ENCODE measurements around the gene ENTPD1.
A peak's percentile ranks its signal among the peaks of the same experiment; 100 is the strongest.
"Not testable (repeated sequence)": the region's sequence is repeated elsewhere in the genome, so short reads cannot be mapped to it uniquely, and the experiment has no call there.

Gene ENTPD1

DNA sequence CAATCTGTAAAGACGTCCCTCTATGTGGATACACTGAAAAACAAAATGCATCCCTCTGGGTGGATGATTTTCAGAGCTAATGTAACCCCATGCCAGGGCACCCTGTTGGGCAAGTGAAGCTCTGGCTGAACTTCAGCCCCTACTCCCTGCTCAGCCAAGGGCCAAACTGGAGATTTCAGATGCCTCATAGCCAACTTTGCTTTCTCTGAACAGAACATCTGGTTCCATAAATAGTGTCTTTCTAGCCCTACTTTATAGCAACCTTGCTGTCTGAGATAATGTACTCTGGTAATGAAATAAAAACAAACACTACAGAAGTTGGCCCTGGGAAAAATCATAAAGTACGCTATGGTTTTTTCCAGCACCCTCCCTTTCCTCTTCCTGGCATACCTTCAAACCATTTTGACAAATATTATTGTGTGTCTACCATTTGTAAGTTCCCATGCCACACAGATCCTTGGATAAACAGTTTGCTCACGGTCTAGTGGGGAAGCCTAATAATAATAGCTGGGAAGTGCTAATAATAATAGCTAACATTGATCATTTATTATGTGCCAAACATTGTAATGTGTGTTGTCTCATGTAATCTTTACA is 3.4 kb downstream of the ENTPD1 start:
- TF ChIP-seq, protein P1, sequence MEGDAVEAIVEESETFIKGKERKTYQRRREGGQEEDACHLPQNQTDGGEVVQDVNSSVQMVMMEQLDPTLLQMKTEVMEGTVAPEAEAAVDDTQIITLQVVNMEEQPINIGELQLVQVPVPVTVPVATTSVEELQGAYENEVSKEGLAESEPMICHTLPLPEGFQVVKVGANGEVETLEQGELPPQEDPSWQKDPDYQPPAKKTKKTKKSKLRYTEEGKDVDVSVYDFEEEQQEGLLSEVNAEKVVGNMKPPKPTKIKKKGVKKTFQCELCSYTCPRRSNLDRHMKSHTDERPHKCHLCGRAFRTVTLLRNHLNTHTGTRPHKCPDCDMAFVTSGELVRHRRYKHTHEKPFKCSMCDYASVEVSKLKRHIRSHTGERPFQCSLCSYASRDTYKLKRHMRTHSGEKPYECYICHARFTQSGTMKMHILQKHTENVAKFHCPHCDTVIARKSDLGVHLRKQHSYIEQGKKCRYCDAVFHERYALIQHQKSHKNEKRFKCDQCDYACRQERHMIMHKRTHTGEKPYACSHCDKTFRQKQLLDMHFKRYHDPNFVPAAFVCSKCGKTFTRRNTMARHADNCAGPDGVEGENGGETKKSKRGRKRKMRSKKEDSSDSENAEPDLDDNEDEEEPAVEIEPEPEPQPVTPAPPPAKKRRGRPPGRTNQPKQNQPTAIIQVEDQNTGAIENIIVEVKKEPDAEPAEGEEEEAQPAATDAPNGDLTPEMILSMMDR (IDR thresholded peaks at IDR 0.05; ENCODE audit: insufficient read depth, low read depth, low read length, missing control alignments): no peak
- DNase-seq (ENCODE audit: low read depth): peak; percentile 26
- H3K4me3 ChIP-seq (ENCODE audit: low read depth, low read length): peak overlapping the region; percentile 99

DNA sequence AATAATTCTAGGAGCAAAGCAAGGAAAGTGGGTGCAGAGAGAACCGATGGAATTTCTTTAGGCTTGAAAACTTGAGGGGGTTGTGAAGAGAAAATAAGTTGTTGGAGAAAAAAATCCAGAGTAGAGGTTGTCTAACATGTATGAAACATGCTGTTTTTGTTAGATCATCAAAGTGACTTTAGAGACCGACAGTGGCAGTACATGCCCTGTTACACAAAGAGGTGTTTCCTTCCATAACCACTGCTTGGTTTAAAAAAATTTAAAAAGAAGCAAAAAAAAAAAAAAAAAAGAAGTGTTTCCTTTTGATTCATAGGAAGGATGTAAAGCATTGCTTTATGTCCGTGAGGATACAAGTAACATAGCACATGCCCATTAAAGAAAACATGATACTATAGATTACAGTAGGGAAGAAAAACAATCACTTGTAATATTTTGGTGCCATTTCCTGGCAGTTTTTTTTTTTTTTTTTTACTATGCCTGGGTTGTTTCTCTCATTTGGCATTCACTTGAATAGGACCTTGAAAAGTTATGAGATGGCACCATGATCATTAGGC is 6.1 kb downstream of the ENTPD1 start:
- TF ChIP-seq, protein P1 (IDR thresholded peaks at IDR 0.05; ENCODE audit: insufficient read depth, low read depth, low read length, missing control alignments): no peak
- H3K4me3 ChIP-seq (ENCODE audit: low read depth, low read length): peak overlapping the region; percentile 64
- peak; percentile 59 for DNase-seq (ENCODE audit: low read depth)

DNA sequence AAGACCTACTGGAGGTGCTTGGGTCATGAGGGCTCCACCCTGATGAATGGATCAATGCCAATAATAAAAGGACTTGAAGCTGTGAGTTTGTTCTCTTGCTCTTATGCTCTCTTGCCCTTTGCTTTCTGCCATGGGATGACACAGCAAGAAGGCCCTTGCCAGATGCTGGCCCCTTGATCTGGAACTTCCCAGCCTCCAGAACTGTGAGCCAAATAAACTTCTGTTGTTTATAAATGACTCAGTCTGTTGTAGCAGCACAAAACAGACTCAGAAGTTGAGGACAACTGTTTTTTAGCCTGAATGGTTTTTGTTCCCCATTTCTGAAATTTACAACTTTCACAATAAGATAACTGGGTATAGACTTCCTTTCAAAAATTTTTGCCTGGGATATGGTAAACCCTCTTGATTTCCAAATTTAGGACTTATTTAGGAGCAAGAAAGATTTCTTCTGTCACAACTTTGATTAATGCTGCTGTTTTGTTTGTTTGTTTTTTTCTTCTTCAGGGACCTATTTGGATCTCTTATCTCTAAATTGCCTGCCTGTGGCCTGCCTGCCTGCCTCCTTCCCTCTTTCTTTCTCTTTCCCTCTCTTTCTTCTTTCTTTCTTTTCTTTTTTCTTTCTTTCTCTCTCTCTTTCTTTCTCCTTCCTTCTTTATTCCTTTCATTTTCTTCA is 12.1 kb downstream of the ENTPD1 start:
- TF ChIP-seq, protein P1 (IDR thresholded peaks at IDR 0.05; ENCODE audit: insufficient read depth, low read depth, low read length, missing control alignments): no peak
- peak; percentile 88 for DNase-seq (ENCODE audit: low read depth)
- no peak overlapping the region for H3K4me3 ChIP-seq (ENCODE audit: low read depth, low read length)

DNA sequence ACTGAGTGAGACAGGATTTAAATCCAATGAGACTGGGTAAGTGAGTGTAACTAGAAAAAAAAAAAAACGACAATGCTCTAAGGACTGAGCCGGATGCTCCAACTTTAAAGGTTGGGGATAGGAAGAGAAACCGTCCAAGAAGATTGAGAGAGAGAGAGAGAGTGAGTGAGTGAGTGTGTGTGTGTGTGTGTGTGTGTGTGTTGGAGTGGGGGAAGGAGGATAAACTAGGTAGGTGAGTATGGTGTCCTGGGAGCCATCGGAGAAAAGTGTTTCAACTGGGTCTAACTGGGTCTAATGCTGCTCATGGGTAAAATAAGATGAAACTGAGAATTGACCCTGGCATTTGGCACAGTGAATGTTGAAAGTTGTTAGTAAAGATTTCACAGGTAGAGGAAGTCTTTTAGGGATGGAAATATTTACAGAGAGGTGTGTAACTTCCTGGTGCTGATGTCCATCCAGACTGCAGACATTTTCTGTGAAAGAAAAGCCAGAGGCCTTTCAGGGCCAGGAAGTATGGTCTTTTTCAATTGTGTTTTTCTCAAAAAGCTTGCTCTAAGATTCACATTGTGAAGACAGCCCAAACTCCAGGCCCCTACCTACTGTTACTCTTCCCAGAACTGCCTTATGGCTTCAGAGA is 14.2 kb downstream of the ENTPD1 start:
- no peak overlapping the region for H3K4me3 ChIP-seq (ENCODE audit: low read depth, low read length)
- TF ChIP-seq, protein P1 (IDR thresholded peaks at IDR 0.05; ENCODE audit: insufficient read depth, low read depth, low read length, missing control alignments): no peak
- DNase-seq (ENCODE audit: low read depth): no peak

DNA sequence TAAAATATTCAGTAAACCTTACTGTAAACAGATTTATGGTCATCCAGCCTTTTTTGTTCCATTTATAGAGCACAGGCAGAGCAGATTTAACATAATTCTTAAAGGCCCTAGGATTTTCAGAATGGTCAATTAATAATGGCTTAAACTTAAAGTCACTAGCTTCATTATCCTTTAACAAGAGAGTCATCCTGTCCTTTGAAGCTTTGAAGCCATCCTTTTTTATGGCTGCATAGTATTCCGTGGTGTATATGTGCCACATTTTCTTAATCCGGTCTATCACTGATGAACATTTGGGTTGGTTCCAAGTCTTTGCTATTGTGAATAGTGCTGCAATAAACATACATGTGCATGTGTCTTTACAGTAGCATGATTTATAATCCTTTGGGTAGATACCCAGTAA is 17.5 kb downstream of the ENTPD1 start:
- H3K4me3 ChIP-seq (ENCODE audit: low read depth, low read length); DNase-seq (ENCODE audit: low read depth): not testable (repeated sequence)

DNA sequence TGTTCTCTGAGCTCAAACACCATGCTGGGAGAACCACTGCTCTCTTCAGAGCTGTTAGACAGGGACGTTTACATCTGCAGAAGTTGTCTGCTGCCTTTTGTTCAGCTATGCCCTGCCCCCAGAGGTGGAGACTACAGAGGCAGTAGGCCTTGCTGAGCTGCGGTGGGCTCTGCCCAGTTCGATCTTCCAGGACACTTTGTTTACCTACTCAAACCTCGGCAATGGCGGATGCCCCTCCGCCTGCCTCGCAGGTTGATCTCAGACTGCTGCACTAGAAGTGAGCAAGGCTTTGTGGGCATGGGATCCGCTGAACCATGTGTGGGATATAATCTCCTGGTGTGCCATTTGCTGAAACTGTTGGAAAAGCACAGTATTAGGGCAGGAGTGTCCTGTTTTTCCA is 21.7 kb downstream of the ENTPD1 start:
- H3K4me3 ChIP-seq (ENCODE audit: low read depth, low read length); DNase-seq (ENCODE audit: low read depth): not testable (repeated sequence)

DNA sequence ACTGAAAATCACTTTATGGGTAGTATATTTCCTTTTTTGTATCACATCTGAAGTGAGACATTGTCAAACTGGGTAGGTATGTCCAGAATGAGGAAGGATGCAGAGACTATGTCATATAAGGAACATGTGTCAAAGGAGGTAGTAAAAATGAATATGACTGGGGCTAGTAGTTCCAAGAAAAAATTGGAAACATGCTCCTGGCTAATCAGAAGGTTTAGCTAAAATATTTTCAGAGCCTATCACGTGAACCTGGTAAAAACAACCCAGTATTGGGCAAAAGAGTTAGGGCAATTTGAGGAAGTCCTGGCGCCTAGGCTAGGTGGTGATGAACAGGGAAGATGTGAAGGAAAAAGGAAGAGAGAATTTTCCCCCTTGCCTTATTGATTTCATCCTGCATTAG is 26.4 kb downstream of the ENTPD1 start:
- no peak overlapping the region; the same call in 1 of the 2 replicates for H3K4me3 ChIP-seq (ENCODE audit: low read depth, low read length)
- TF ChIP-seq, protein P1 (IDR thresholded peaks at IDR 0.05; ENCODE audit: insufficient read depth, low read depth, low read length, missing control alignments): no peak
- DNase-seq (ENCODE audit: low read depth): no peak
